ENCODE data around the gene SNAP47. TPM values are rescaled to one million over a fixed set of nuclear protein-coding genes. Genes with fewer than 3 reads are reported as not detected.

SNAP47 gene
- polyA plus RNA-seq, 1 of the 3 experiments (the other 2 are of a cell fraction) = 45.6 TPM

GRCh38 chr1:227707846-227708245 lies 27.4 kb upstream of the SNAP47 start:
- Histone ChIP-seq H3K9ac (no peak overlapping the region), H3K4me3 (ENCODE audit: low read depth in 2 of 2, low read length in 1 of 2) (no peak overlapping the region), H2AFZ (ENCODE audit: low read depth) (no peak overlapping the region), H4K20me1 (ENCODE audit: insufficient read depth) (no peaks in the 10 kb centered on the region), H3K27me3 (ENCODE audit: insufficient read depth) (no peaks in the 10 kb centered on the region), H3K27ac (ENCODE audit: low read depth in 2 of 2, low read length in 1 of 2) (no peak overlapping the region), H3K4me1 (ENCODE audit: control insufficient read depth in 1 of 2, insufficient read depth in 2 of 2, low read depth in 1 of 2, low read length in 1 of 2) (no peaks in the 10 kb centered on the region), H3F3A (replicated peaks; ENCODE audit: insufficient read depth) (no peaks in the 10 kb centered on the region), H3K4me2 (no peak overlapping the region), H3K9me3 (no peaks in the 10 kb centered on the region), H3K79me2 (ENCODE audit: insufficient read depth) (no peaks in the 10 kb centered on the region), H3K9me2 (no peaks in the 10 kb centered on the region), H3K36me3 (replicated peaks in 1 of 2; ENCODE audit: control insufficient read depth in 1 of 2, insufficient read depth in 2 of 2, low read length in 1 of 2) (no peaks in the 10 kb centered on the region)
- TF ChIP-seq NRF1 (IDR thresholded peaks at IDR 0.05; ENCODE audit: low read depth, low read length) = no peak
- TF ChIP-seq MEF2A (IDR thresholded peaks at IDR 0.05; ENCODE audit: borderline replicate concordance, low read depth) = no peak
- no peak for TF ChIP-seq SIN3A (IDR thresholded peaks at IDR 0.05; ENCODE audit: borderline replicate concordance, low read depth, low read length)
- TF ChIP-seq CTCF (IDR thresholded peaks at IDR 0.05) = no peak
- no peak for TF ChIP-seq SMC3 (IDR thresholded peaks at IDR 0.05; ENCODE audit: low read depth, low read length)
- 0% methylated on average over 1 of the region's 1 CpG for WGBS (ENCODE audit: low lambda C conversion rate)
- CTCF ChIA-PET = no interaction called here
- no peak for DNase-seq
- POLR2A ChIA-PET = no interaction called here

- no peaks in the 10 kb centered on the region for H3K79me2 ChIP-seq (ENCODE audit: insufficient read depth)
- H2AFZ ChIP-seq (ENCODE audit: low read depth) = no peak overlapping the region
- no peaks in the 10 kb centered on the region for H3K9me2 ChIP-seq
- H4K20me1 ChIP-seq (ENCODE audit: insufficient read depth) = no peaks in the 10 kb centered on the region
- 0% methylated on average over 1 of the region's 1 CpG for WGBS (ENCODE audit: low lambda C conversion rate)
- POLR2A ChIA-PET = no interaction called here
- H3K4me3 ChIP-seq (ENCODE audit: low read depth in 2 of 2, low read length in 1 of 2) = no peak overlapping the region
- H3K36me3 ChIP-seq (replicated peaks in 1 of 2; ENCODE audit: control insufficient read depth in 1 of 2, insufficient read depth in 2 of 2, low read length in 1 of 2) = no peaks in the 10 kb centered on the region
- H3K9ac ChIP-seq = no peak overlapping the region
- DNase-seq = no peak
- no peak overlapping the region for H3K27ac ChIP-seq (ENCODE audit: low read depth in 2 of 2, low read length in 1 of 2)
- H3K4me2 ChIP-seq = no peak overlapping the region
- CTCF ChIA-PET = interaction anchor here (0.6 kb wide), 1 partner anchor 456 kb away, joined by 3 read pairs; the partner anchor contains the start of gene IBA57
- no peaks in the 10 kb centered on the region for H3K27me3 ChIP-seq (ENCODE audit: insufficient read depth)
- H3K9me3 ChIP-seq = no peaks in the 10 kb centered on the region
- H3F3A ChIP-seq (replicated peaks; ENCODE audit: insufficient read depth) = no peaks in the 10 kb centered on the region
- no peaks in the 10 kb centered on the region for H3K4me1 ChIP-seq (ENCODE audit: control insufficient read depth in 1 of 2, insufficient read depth in 2 of 2, low read depth in 1 of 2, low read length in 1 of 2)
- TF ChIP-seq RCOR1 (IDR thresholded peaks at IDR 0.05; ENCODE audit: low read length) (no peak), TAF1 (IDR thresholded peaks at IDR 0.05; ENCODE audit: borderline replicate concordance, low read depth, low read length) (no peak), IRF3 (IDR thresholded peaks at IDR 0.05; ENCODE audit: low read depth, low read length) (no peak), REST (IDR thresholded peaks at IDR 0.05; ENCODE audit: low read depth, low read length) (no peak), SIN3A (IDR thresholded peaks at IDR 0.05; ENCODE audit: borderline replicate concordance, low read depth, low read length) (no peak), PBX3 (IDR thresholded peaks at IDR 0.05) (no peak), RAD21 (IDR thresholded peaks at IDR 0.05; ENCODE audit: low read length) (no peak), FOXM1 (IDR thresholded peaks at IDR 0.05; ENCODE audit: low read depth) (no peak), CTCF (IDR thresholded peaks at IDR 0.05) (no peak), YY1 (IDR thresholded peaks at IDR 0.05; ENCODE audit: low read depth) (no peak), JUND (IDR thresholded peaks at IDR 0.05) (no peak), SMC3 (IDR thresholded peaks at IDR 0.05; ENCODE audit: low read depth, low read length) (no peak), USF1 (IDR thresholded peaks at IDR 0.05; ENCODE audit: borderline replicate concordance, low read depth) (no peak), MAX (IDR thresholded peaks at IDR 0.05; ENCODE audit: low read depth) (no peak)
These were observed 25.8 kb upstream of the SNAP47 start for GRCh38 chr1:227709451-227709850.
